Astrocyte (in vitro differentiated cells and primary cell): ENCODE data around the gene COA5. TPM values are rescaled to one million over a fixed set of nuclear protein-coding genes. Genes with fewer than 3 reads are reported as not detected.

Source experiments
- DNase-seq: peaks from one replicate; pipeline ENCODE4 v3.0.0-alpha.2; 2010; ENCODE audit warnings: low read depth
- FAIRE-seq: peaks from 2 replicates; lab custom pipeline; 2011; peaks lifted over from hg19 to GRCh38; lab: Jason Lieb, UNC
- H2AFZ ChIP-seq: 2 replicates; pipeline ENCODE4 v1.6.0; 2012; ENCODE audit warnings: low read depth, low read length, inconsistent platforms
- H3K27ac ChIP-seq: 2 replicates; pipeline ENCODE4 v1.5.1; 2011; ENCODE audit warnings: low read depth, low read length, inconsistent platforms
- H3K27me3 ChIP-seq: 2 replicates; pipeline ENCODE4 v1.6.0; 2011; ENCODE audit warnings: low read length, inconsistent platforms; ENCODE audit not compliant: insufficient read depth
- H3K36me3 ChIP-seq: 2 replicates; pipeline ENCODE4 v1.5.1; 2011; ENCODE audit warnings: low read length, inconsistent platforms; ENCODE audit not compliant: insufficient read depth
- H3K4me1 ChIP-seq: 2 replicates; pipeline ENCODE4 v1.5.1; 2011; ENCODE audit warnings: low read length, inconsistent platforms; ENCODE audit not compliant: insufficient read depth
- H3K4me2 ChIP-seq: 2 replicates; pipeline ENCODE4 v1.6.0; 2012; ENCODE audit warnings: low read length, inconsistent platforms
- H3K4me3 ChIP-seq: 2 replicates; pipeline ENCODE4 v1.5.1; 2011; ENCODE audit warnings: low read depth, mild to moderate bottlenecking, low read length, inconsistent platforms; ENCODE audit not compliant: insufficient read depth
- H3K79me2 ChIP-seq: 2 replicates; pipeline ENCODE4 v1.6.0; 2012; ENCODE audit warnings: mild to moderate bottlenecking, low read length, inconsistent platforms; ENCODE audit not compliant: insufficient read depth
- H3K9ac ChIP-seq: 2 replicates; pipeline ENCODE4 v1.6.0; 2012; ENCODE audit warnings: mild to moderate bottlenecking, low read length, inconsistent platforms
- H3K9me3 ChIP-seq: 2 replicates; pipeline ENCODE4 v1.5.1; 2012; ENCODE audit warnings: low read depth, mild to moderate bottlenecking, low read length, inconsistent platforms; ENCODE audit not compliant: insufficient read depth
- H4K20me1 ChIP-seq: 2 replicates; pipeline ENCODE4 v1.6.0; 2012; ENCODE audit warnings: low read length, inconsistent platforms; ENCODE audit not compliant: insufficient read depth
- H3K27ac Mint-ChIP-seq: one replicate; pipeline ENCODE4 v1.8.0; 2021; ENCODE audit warnings: mild to moderate bottlenecking, mixed read lengths; ENCODE audit not compliant: unreplicated experiment
- H3K27me3 Mint-ChIP-seq: one replicate; pipeline ENCODE4 v1.8.0; 2021; ENCODE audit warnings: low read depth, mixed read lengths; ENCODE audit not compliant: unreplicated experiment
- H3K36me3 Mint-ChIP-seq: one replicate; pipeline ENCODE4 v1.8.0; 2021; ENCODE audit warnings: low read depth, mixed read lengths; ENCODE audit not compliant: unreplicated experiment
- H3K4me1 Mint-ChIP-seq: one replicate; pipeline ENCODE4 v1.8.0; 2021; ENCODE audit warnings: low read depth, mixed read lengths; ENCODE audit not compliant: unreplicated experiment
- H3K4me3 Mint-ChIP-seq: one replicate; pipeline ENCODE4 v1.8.0; 2021; ENCODE audit warnings: mild to moderate bottlenecking, moderate library complexity, mixed read lengths; ENCODE audit not compliant: unreplicated experiment
- H3K9me3 Mint-ChIP-seq: one replicate; pipeline ENCODE4 v1.8.0; 2021; ENCODE audit warnings: mild to moderate bottlenecking, mixed read lengths; ENCODE audit not compliant: unreplicated experiment
- CTCF ChIP-seq: IDR thresholded peaks from 2 replicates; pipeline ENCODE4 v1.5.1; 2011; ENCODE audit warnings: low read depth, mild to moderate bottlenecking, inconsistent platforms, low read length, moderate library complexity; ENCODE audit not compliant: insufficient read depth
- EZH2 ChIP-seq: IDR thresholded peaks from 2 replicates; pipeline ENCODE4 v1.6.1; 2012; ENCODE audit warnings: mild to moderate bottlenecking, low read length, inconsistent platforms; ENCODE audit not compliant: insufficient read depth
- total RNA-seq: library from RNA; stranded (reverse); gene quantifications from 2 replicates; pipeline ENCODE4 v1.2.1, GENCODE V29; 2021

Gene COA5
- total RNA-seq, 1 donor from 2014 or later = 19.8 TPM

DNA sequence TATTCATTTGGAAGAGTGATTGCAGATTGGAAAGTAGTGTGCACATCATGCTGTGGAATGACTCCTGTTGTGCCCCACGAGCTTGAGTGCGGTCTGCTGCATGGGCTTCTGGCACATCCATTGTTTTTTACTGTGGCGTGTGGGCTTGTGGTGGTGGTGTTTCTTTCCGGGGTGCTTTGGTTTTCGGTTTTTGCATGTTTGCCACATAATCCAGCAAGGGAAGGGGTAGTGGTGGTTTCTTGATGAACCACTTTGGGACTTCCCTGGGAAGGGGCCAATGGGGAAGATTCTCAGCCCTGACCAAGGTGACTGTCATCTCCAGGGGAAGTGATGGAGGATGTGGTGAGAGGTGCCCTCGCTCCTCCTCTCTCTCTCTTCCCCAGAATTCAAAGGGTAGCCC, 57.0 kb downstream of the COA5 start:
- Mint-ChIP-seq H3K27me3 (no peaks in the 10 kb centered on the region), H3K4me1 (no peaks in the 10 kb centered on the region), H3K4me3 (no peak overlapping the region), H3K27ac (no peak overlapping the region), H3K9me3 (no peaks in the 10 kb centered on the region), H3K36me3 (peaks cover 18% of the 10 kb centered on the region)
- DNase-seq (no peak), FAIRE-seq (no peak)
- H3K27me3 ChIP-seq = no peaks in the 10 kb centered on the region
- H3K36me3 ChIP-seq = peaks cover 8% of the 10 kb centered on the region
- no peaks in the 10 kb centered on the region for H3K9me3 ChIP-seq
- H4K20me1 ChIP-seq = no peaks in the 10 kb centered on the region
- TF ChIP-seq EZH2 (no peak), CTCF (no peak)
- H3K9ac ChIP-seq = no peak overlapping the region
- no peaks in the 10 kb centered on the region for H3K4me1 ChIP-seq
- H3K4me2 ChIP-seq = no peak overlapping the region
- no peak overlapping the region for H2AFZ ChIP-seq
- H3K79me2 ChIP-seq = no peaks in the 10 kb centered on the region
- H3K27ac ChIP-seq = no peak overlapping the region
- no peak overlapping the region for H3K4me3 ChIP-seq

DNA sequence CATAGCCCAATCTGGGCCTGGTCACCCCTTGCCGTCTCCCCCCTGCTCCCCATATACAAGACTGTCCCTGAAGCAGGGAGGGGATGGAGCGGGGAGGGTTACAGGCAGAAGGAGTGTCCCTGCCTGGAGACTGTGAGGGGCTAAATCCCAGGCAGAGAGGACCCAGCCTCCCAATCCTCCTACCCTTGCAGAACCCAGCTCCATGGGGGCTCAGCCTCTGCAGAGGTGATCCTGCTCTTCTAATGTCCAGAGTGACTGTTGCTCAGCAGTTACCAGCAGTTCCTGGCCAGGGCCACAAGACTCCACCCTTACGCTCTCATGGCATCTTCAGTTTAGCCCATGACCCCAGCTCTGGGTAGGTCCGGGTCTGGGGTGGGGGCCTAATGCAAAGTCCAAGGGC, 58.1 kb downstream of the COA5 start:
- H3K36me3 ChIP-seq = peaks cover 11% of the 10 kb centered on the region
- Mint-ChIP-seq H3K27ac (no peak overlapping the region), H3K36me3 (peaks cover 25% of the 10 kb centered on the region), H3K27me3 (no peaks in the 10 kb centered on the region), H3K4me1 (no peaks in the 10 kb centered on the region), H3K9me3 (no peaks in the 10 kb centered on the region), H3K4me3 (no peak overlapping the region)
- FAIRE-seq = no peak
- DNase-seq = no peak
- no peaks in the 10 kb centered on the region for H3K79me2 ChIP-seq
- no peak overlapping the region for H3K4me3 ChIP-seq
- H3K4me2 ChIP-seq = no peak overlapping the region
- TF ChIP-seq EZH2 (no peak), CTCF (no peak)
- no peak overlapping the region for H2AFZ ChIP-seq
- no peaks in the 10 kb centered on the region for H4K20me1 ChIP-seq
- H3K4me1 ChIP-seq = no peaks in the 10 kb centered on the region
- H3K9me3 ChIP-seq = no peaks in the 10 kb centered on the region
- no peak overlapping the region for H3K9ac ChIP-seq
- no peaks in the 10 kb centered on the region for H3K27me3 ChIP-seq
- no peak overlapping the region for H3K27ac ChIP-seq

Other genes starting within 250 kb of the COA5 start
- gene INPP4A, start 163.7 kb downstream of the COA5 start, total RNA-seq = 19.4 and 23.4 TPM in 2 replicates
- gene UNC50, start 77 bp upstream of the COA5 start, total RNA-seq = 26.8 and 31.3 TPM in 2 replicates
- gene MGAT4A, start 122.6 kb upstream of the COA5 start, total RNA-seq = 1.2 and 1.7 TPM in 2 replicates